Measurements from ENCODE around the gene ARFGEF2. TPM values are rescaled to one million over a fixed set of nuclear protein-coding genes. Genes with fewer than 3 reads are reported as not detected.
A peak's percentile ranks its signal among the peaks of the same experiment; 100 is the strongest.

ARFGEF2 gene
- 36.9 TPM for total RNA-seq
- 7.4 TPM for polyA plus RNA-seq (ENCODE audit: insufficient read depth, low read depth, low replicate concordance)
- long read RNA-seq, donor 1, result 0 reads
- long read RNA-seq, donor 2, full-length matches to known transcripts, result 1 of 1 reads
- long read RNA-seq, donor 2, partial matches to known transcripts, result 0 of 1 reads
- long read RNA-seq, donor 2, other reads (novel, unspliced or antisense), result 0 of 1 reads
- long read RNA-seq, donor 3, result 0 reads
- long read RNA-seq, donor 4, result 0 reads
- long read RNA-seq, donor 5, result 0 reads
- long read RNA-seq, donor 6, result 0 reads
- long read RNA-seq, donor 7, full-length matches to known transcripts, result 4 of 15 reads
- long read RNA-seq, donor 7, partial matches to known transcripts, result 5 of 15 reads
- long read RNA-seq, donor 7, other reads (novel, unspliced or antisense), result 6 of 15 reads
- long read RNA-seq, donor 8, result 0 reads
- long read RNA-seq, donor 9, result 0 reads
- long read RNA-seq, donor 10, result 0 reads

- H3K4me1 ChIP-seq (ENCODE audit: control insufficient read depth in 2 of 3, insufficient read depth in 2 of 3, low read depth in 1 of 3, low read length in 3 of 3), result peaks cover 0 to 8% (median 5%) of the 10 kb centered on the region in 3 donors
- peak within 1 kb of the TSS; percentile 75 to 98 (median 93) for H3K9ac ChIP-seq (ENCODE audit: low read length in 3 of 3)
- H3K36me3 ChIP-seq (ENCODE audit: control insufficient read depth in 2 of 3, insufficient read depth in 3 of 3, low read length in 3 of 3), result no peaks in the 10 kb centered on the region
- peak within 1 kb of the TSS; percentile 92 to 93 for H3K27ac ChIP-seq (ENCODE audit: low read depth in 2 of 2, low read length in 2 of 2)
- peak; percentile 94 to 98 (median 97) for DNase-seq
- intact Hi-C loops (cut with DNase I), result no loop called here
- peak within 1 kb of the TSS; percentile 90 to 98 (median 98) for H3K4me3 ChIP-seq (ENCODE audit: low read length in 3 of 3)
- H3K9me3 ChIP-seq (ENCODE audit: control insufficient read depth in 2 of 3, insufficient read depth in 1 of 3, low read length in 3 of 3), result no peaks in the 10 kb centered on the region
- TF ChIP-seq, protein P1, sequence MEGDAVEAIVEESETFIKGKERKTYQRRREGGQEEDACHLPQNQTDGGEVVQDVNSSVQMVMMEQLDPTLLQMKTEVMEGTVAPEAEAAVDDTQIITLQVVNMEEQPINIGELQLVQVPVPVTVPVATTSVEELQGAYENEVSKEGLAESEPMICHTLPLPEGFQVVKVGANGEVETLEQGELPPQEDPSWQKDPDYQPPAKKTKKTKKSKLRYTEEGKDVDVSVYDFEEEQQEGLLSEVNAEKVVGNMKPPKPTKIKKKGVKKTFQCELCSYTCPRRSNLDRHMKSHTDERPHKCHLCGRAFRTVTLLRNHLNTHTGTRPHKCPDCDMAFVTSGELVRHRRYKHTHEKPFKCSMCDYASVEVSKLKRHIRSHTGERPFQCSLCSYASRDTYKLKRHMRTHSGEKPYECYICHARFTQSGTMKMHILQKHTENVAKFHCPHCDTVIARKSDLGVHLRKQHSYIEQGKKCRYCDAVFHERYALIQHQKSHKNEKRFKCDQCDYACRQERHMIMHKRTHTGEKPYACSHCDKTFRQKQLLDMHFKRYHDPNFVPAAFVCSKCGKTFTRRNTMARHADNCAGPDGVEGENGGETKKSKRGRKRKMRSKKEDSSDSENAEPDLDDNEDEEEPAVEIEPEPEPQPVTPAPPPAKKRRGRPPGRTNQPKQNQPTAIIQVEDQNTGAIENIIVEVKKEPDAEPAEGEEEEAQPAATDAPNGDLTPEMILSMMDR (IDR thresholded peaks at IDR 0.05; ENCODE audit: borderline replicate concordance, extremely low read depth, insufficient read depth), result no peak
- no peaks in the 10 kb centered on the region for H3K27me3 ChIP-seq (ENCODE audit: control insufficient read depth, insufficient read depth, low read length)
- no peak for FAIRE-seq
These were observed at the start of gene ARFGEF2 for GRCh38 chr20:48921168-48921882. Gene ARFGEF2, plus strand, starts transcription at chr20:48921711. Its CDS starts 179 bp downstream, at chr20:48921890.

DNA sequence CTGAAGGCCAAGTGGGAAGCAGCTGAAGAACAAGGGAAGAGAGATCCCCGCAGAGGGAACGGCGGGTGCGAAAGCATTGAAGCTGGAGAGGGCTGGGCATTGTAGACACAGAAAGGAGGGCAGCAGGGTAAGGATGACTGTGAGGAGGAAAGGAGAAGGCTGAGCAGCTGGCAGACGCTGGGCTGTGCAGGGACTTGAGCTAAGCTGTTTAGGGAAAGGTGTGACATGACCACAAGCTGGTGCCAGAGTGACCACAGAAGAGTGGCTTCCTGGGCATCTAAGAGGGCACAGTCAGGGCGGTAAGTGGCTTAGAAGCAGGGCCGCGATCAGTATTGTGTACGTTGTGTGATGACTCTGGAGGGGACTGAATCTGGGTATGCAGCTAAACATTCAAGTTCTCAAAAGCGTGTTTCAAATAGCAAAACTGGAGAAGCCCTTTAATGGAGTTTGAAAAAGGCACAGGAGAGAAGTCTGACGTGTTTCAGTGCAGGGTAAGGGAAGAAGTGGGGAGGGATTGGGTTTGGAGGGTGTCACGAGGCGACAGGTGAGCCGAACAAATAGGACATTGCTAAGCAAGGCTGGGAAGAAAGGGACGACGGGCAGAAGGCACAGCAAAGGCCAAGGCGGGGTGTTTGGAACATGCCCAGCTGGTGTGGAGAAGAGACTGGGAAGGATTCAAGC is 46.1 kb upstream of the ARFGEF2 start:
- FAIRE-seq (no peak), DNase-seq (no peak)
- TF ChIP-seq, protein P1 (IDR thresholded peaks at IDR 0.05; ENCODE audit: borderline replicate concordance, extremely low read depth, insufficient read depth), result no peak
- Histone ChIP-seq H3K27ac (ENCODE audit: low read depth in 2 of 2, low read length in 2 of 2) (no peak overlapping the region), H3K27me3 (ENCODE audit: control insufficient read depth, insufficient read depth, low read length) (no peaks in the 10 kb centered on the region), H3K9me3 (ENCODE audit: control insufficient read depth in 2 of 3, insufficient read depth in 1 of 3, low read length in 3 of 3) (no peaks in the 10 kb centered on the region), H3K9ac (ENCODE audit: low read length in 3 of 3) (no peak overlapping the region), H3K4me1 (ENCODE audit: control insufficient read depth in 2 of 3, insufficient read depth in 2 of 3, low read depth in 1 of 3, low read length in 3 of 3) (no peaks in the 10 kb centered on the region), H3K36me3 (ENCODE audit: control insufficient read depth in 2 of 3, insufficient read depth in 3 of 3, low read length in 3 of 3) (no peaks in the 10 kb centered on the region), H3K4me3 (ENCODE audit: low read length in 3 of 3) (no peak overlapping the region)
- intact Hi-C loops (cut with DNase I), result no loop called here

DNA sequence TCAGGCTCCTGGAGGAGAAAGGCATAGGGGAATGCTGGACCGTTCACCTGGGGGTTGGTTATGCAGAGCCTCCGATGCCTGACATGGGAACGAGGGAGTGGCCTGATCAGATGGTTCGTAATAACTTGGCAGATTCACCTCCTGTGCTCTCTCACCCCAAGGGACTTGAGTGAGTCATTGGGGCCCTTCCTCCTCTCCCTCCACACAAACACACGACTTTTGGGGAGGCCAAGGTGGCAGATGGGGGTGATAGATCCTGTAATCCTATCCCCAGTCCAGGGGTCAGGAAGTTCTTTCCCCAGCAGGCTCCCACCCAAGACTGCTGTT is 45.6 kb upstream of the ARFGEF2 start:
- H3K27me3 ChIP-seq (ENCODE audit: control insufficient read depth, insufficient read depth, low read length), result no peaks in the 10 kb centered on the region

More for the DNA sequence above, 45.6 kb upstream of the ARFGEF2 start:
- Histone ChIP-seq H3K4me3 (ENCODE audit: low read length in 3 of 3) (no peak overlapping the region), H3K9ac (ENCODE audit: low read length in 3 of 3) (no peak overlapping the region), H3K27ac (ENCODE audit: low read depth in 2 of 2, low read length in 2 of 2) (no peak overlapping the region), H3K4me1 (ENCODE audit: control insufficient read depth in 2 of 3, insufficient read depth in 2 of 3, low read depth in 1 of 3, low read length in 3 of 3) (no peaks in the 10 kb centered on the region), H3K9me3 (ENCODE audit: control insufficient read depth in 2 of 3, insufficient read depth in 1 of 3, low read length in 3 of 3) (no peaks in the 10 kb centered on the region), H3K36me3 (ENCODE audit: control insufficient read depth in 2 of 3, insufficient read depth in 3 of 3, low read length in 3 of 3) (no peaks in the 10 kb centered on the region)
- FAIRE-seq, result no peak
- intact Hi-C loops (cut with DNase I), result no loop called here
- DNase-seq, result no peak
- TF ChIP-seq, protein P1 (IDR thresholded peaks at IDR 0.05; ENCODE audit: borderline replicate concordance, extremely low read depth, insufficient read depth), result no peak
